Measurements from ENCODE around the gene SPEM1.
"Not testable (repeated sequence)": the region's sequence is repeated elsewhere in the genome, so short reads cannot be mapped to it uniquely, and the experiment has no call there.

SPEM1 gene

GRCh38 chr17:7467498-7467897 is 47.4 kb downstream of the SPEM1 start:
- Histone ChIP-seq H3K4me1 (ENCODE audit: insufficient read depth, low read length) (no peaks in the 10 kb centered on the region), H3K9ac (ENCODE audit: low read depth, low read length) (no peak overlapping the region), H3K36me3 (ENCODE audit: insufficient read depth, low read depth, low read length) (peaks cover 9% of the 10 kb centered on the region), H3K27me3 (ENCODE audit: insufficient read depth, low read length) (no peaks in the 10 kb centered on the region), H3K27ac (ENCODE audit: low read length) (no peak overlapping the region), H3K9me3 (ENCODE audit: insufficient read depth, low read depth, low read length) (no peaks in the 10 kb centered on the region), H3K4me3 (ENCODE audit: low read length) (no peak overlapping the region)

- H3K36me3 ChIP-seq (ENCODE audit: insufficient read depth, low read depth, low read length): peaks cover 9% of the 10 kb centered on the region
- H3K4me1 ChIP-seq (ENCODE audit: insufficient read depth, low read length): no peaks in the 10 kb centered on the region
- H3K9ac ChIP-seq (ENCODE audit: low read depth, low read length): no peak overlapping the region
- H3K27ac ChIP-seq (ENCODE audit: low read length): no peak overlapping the region
- no peaks in the 10 kb centered on the region for H3K9me3 ChIP-seq (ENCODE audit: insufficient read depth, low read depth, low read length)
- no peak overlapping the region for H3K4me3 ChIP-seq (ENCODE audit: low read length)
- no peaks in the 10 kb centered on the region for H3K27me3 ChIP-seq (ENCODE audit: insufficient read depth, low read length)
These were observed 48.2 kb downstream of the SPEM1 start for GRCh38 chr17:7468290-7468689.

- no peak overlapping the region for H3K9ac ChIP-seq (ENCODE audit: low read depth, low read length)
These were observed 48.8 kb downstream of the SPEM1 start for GRCh38 chr17:7468804-7469389.

GRCh38 chr17:7469843-7470242 is 49.7 kb downstream of the SPEM1 start:
- not testable (repeated sequence) for H3K9ac ChIP-seq (ENCODE audit: low read depth, low read length); H3K4me1 ChIP-seq (ENCODE audit: insufficient read depth, low read length); H3K27me3 ChIP-seq (ENCODE audit: insufficient read depth, low read length); H3K36me3 ChIP-seq (ENCODE audit: insufficient read depth, low read depth, low read length); H3K9me3 ChIP-seq (ENCODE audit: insufficient read depth, low read depth, low read length); H3K4me3 ChIP-seq (ENCODE audit: low read length); H3K27ac ChIP-seq (ENCODE audit: low read length)

More at GRCh38 chr17:7468804-7469389, 48.8 kb downstream of the SPEM1 start:
- Histone ChIP-seq H3K4me1 (ENCODE audit: insufficient read depth, low read length) (no peaks in the 10 kb centered on the region), H3K27ac (ENCODE audit: low read length) (no peak overlapping the region), H3K27me3 (ENCODE audit: insufficient read depth, low read length) (no peaks in the 10 kb centered on the region), H3K36me3 (ENCODE audit: insufficient read depth, low read depth, low read length) (peaks cover 7% of the 10 kb centered on the region), H3K9me3 (ENCODE audit: insufficient read depth, low read depth, low read length) (no peaks in the 10 kb centered on the region), H3K4me3 (ENCODE audit: low read length) (no peak overlapping the region)

GRCh38 chr17:7470457-7470973 is 50.4 kb downstream of the SPEM1 start:
- H3K9ac ChIP-seq (ENCODE audit: low read depth, low read length); H3K4me3 ChIP-seq (ENCODE audit: low read length); H3K9me3 ChIP-seq (ENCODE audit: insufficient read depth, low read depth, low read length); H3K36me3 ChIP-seq (ENCODE audit: insufficient read depth, low read depth, low read length); H3K4me1 ChIP-seq (ENCODE audit: insufficient read depth, low read length); H3K27me3 ChIP-seq (ENCODE audit: insufficient read depth, low read length); H3K27ac ChIP-seq (ENCODE audit: low read length): not testable (repeated sequence)

Data from iPS-20b (cell line).